HepG2 (cell line): Measurements from ENCODE around the gene RNASE13. TPM values are rescaled to one million over a fixed set of nuclear protein-coding genes. Genes with fewer than 3 reads are reported as not detected.

Source experiments
- FOXK2 ChIP-seq: fragments of 450-650 bp; IDR thresholded peaks from 2 replicates; pipeline ENCODE4 v1.6.1; 2016
- HES4 ChIP-seq: sonication (generic); formaldehyde crosslinking; IDR thresholded peaks from 2 replicates; pipeline ENCODE4 v1.9.0; 2021; ENCODE audit warnings: mild to moderate bottlenecking, missing genetic modification reagents, borderline replicate concordance
- MIXL1 ChIP-seq: IDR thresholded peaks from 2 replicates; pipeline ENCODE4 v1.6.1; 2016
- NFATC3 ChIP-seq: sonication (generic); formaldehyde crosslinking; IDR thresholded peaks from 2 replicates; pipeline ENCODE4 v1.5.1; 2020; ENCODE audit warnings: mild to moderate bottlenecking, missing genetic modification reagents
- POLR2AphosphoS5 ChIP-seq: IDR thresholded peaks from 2 replicates; pipeline ENCODE4 v1.6.1; 2012; ENCODE audit warnings: low read depth, low read length
- SAP130 ChIP-seq: IDR thresholded peaks from 2 replicates; pipeline ENCODE4 v1.6.1; 2016; ENCODE audit warnings: low read depth
- SP140L ChIP-seq: sonication (generic); formaldehyde crosslinking; IDR thresholded peaks from 2 replicates; pipeline ENCODE4 v1.4.0; 2020; ENCODE audit warnings: missing genetic modification reagents, borderline replicate concordance
- XBP1 ChIP-seq: sonication (generic); formaldehyde crosslinking; IDR thresholded peaks from 2 replicates; pipeline ENCODE4 v1.5.0; 2020; ENCODE audit warnings: missing genetic modification reagents
- ZNF136 ChIP-seq: sonication (generic); formaldehyde crosslinking; IDR thresholded peaks from 2 replicates; pipeline ENCODE4 v1.8.1; 2022; ENCODE audit warnings: low read depth, mild to moderate bottlenecking, moderate library complexity, missing genetic modification reagents
- ZNF253 ChIP-seq: sonication (generic); formaldehyde crosslinking; IDR thresholded peaks from 2 replicates; pipeline ENCODE4 v1.8.0; 2022; ENCODE audit warnings: mild to moderate bottlenecking, missing genetic modification reagents, borderline replicate concordance
- ZNF343 ChIP-seq: sonication (generic); formaldehyde crosslinking; IDR thresholded peaks from 2 replicates; pipeline ENCODE4 v1.4.0; 2020; ENCODE audit warnings: mild to moderate bottlenecking, missing genetic modification reagents
- ZNF629 ChIP-seq: sonication (generic); formaldehyde crosslinking; conservative IDR thresholded peaks from 2 replicates; pipeline ENCODE4 v1.5.0; 2020; ENCODE audit warnings: missing genetic modification reagents
- ZNF768 ChIP-seq: sonication (generic); formaldehyde crosslinking; IDR thresholded peaks from 2 replicates; pipeline ENCODE4 v1.4.0; 2020; ENCODE audit warnings: missing genetic modification reagents
- ZNF776 ChIP-seq: sonication (generic); formaldehyde crosslinking; IDR thresholded peaks from 2 replicates; pipeline ENCODE4 v1.4.0; 2020; ENCODE audit warnings: mild to moderate bottlenecking, missing genetic modification reagents
- polyA plus RNA-seq, 8 experiments: library from polyadenylated mRNA; depleted of rRNA in 3 of 8; stranded (reverse) in 7 of 8; unstranded in 1 of 8; fragments of >200 nt; fragmentation: Illumina TruSeq in 4 of 8; extraction: Trizol in 4 of 8; gene quantifications; 2 replicates each; pipeline versions ENCODE4 v1.2.1 to v1.2.3, GENCODE V29; 2011 to 2016; ENCODE audit warnings: low read depth in 4 of 8, missing spikeins in 1 of 8, mixed read lengths in 1 of 8; ENCODE audit not compliant: insufficient read depth in 1 of 8
- total RNA-seq, 5 experiments: library from RNA; depleted of rRNA; stranded (reverse); fragments of >200 nt; fragmentation: Illumina TruSeq; extraction: Trizol; gene quantifications; 2 replicates each; pipeline ENCODE4 v1.2.3, GENCODE V29; 2016; ENCODE audit warnings: low read depth in 1 of 5
- TF ChIP-seq, protein P1 (sequence below), 2 experiments: fragments of 450-650 bp in 1 of 2; sonication (generic) in 1 of 2; formaldehyde crosslinking in 1 of 2; IDR thresholded peaks; 2 replicates each; pipeline versions ENCODE4 v1.6.1 to v1.8.0; 2016 to 2022; ENCODE audit warnings: antibody characterized with exemption in 1 of 2, mild to moderate bottlenecking in 1 of 2, missing genetic modification reagents in 1 of 2
- TF ChIP-seq, protein P2 (sequence below): IDR thresholded peaks from 2 replicates; pipeline ENCODE4 v1.6.1; 2016; ENCODE audit warnings: mild to moderate bottlenecking
- TF ChIP-seq, protein P3 (sequence below), 2 experiments: sonication (generic) in 1 of 2; formaldehyde crosslinking in 1 of 2; IDR thresholded peaks; 2 replicates each; pipeline versions ENCODE4 v1.5.1 to v1.6.1; 2011 to 2020; ENCODE audit warnings: borderline replicate concordance in 1 of 2, low read depth in 1 of 2, low read length in 1 of 2, mild to moderate bottlenecking in 1 of 2, missing genetic modification reagents in 1 of 2, moderate library complexity in 1 of 2

Gene RNASE13
- total and polyA plus RNA-seq, 2 of the 13 experiments (the other 11 are each of a cell fraction or from before 2014, with no cell fraction given) = 1.0 TPM; not detected in 1

DNA sequence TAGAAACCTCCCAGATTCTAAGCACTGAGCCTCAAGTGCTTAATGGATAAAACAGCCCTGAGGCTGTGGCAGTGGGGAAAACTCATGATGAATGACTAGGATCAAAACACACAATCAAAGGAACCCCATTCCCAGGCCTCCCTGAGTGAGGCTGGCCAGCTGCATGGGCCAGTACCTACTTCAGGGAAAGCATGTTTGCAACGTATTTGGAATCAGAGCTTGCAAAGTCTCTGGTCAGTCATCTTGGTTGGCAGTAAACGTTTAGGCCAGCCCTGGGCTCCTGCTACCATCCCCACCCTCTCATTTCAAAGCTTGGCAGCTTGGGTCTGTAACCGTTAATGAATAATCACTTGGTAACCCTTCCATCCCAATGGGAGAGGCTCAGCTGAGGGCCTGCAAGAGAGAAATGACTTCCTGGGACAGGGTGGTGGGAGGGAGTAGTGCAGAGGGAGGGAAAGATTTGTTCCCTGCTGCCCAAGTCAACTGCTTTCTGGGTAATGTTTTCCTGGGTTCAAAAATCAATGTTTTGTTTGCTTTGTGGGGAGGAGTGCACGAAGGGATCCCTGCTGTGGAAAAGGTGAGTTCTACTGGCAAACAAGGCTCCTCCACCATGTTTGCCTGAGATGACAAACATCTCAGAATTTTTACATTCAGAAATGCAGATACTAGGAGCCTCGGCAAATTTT is 21.0 kb upstream of the RNASE13 start (continued):
- TF ChIP-seq, protein P1, sequence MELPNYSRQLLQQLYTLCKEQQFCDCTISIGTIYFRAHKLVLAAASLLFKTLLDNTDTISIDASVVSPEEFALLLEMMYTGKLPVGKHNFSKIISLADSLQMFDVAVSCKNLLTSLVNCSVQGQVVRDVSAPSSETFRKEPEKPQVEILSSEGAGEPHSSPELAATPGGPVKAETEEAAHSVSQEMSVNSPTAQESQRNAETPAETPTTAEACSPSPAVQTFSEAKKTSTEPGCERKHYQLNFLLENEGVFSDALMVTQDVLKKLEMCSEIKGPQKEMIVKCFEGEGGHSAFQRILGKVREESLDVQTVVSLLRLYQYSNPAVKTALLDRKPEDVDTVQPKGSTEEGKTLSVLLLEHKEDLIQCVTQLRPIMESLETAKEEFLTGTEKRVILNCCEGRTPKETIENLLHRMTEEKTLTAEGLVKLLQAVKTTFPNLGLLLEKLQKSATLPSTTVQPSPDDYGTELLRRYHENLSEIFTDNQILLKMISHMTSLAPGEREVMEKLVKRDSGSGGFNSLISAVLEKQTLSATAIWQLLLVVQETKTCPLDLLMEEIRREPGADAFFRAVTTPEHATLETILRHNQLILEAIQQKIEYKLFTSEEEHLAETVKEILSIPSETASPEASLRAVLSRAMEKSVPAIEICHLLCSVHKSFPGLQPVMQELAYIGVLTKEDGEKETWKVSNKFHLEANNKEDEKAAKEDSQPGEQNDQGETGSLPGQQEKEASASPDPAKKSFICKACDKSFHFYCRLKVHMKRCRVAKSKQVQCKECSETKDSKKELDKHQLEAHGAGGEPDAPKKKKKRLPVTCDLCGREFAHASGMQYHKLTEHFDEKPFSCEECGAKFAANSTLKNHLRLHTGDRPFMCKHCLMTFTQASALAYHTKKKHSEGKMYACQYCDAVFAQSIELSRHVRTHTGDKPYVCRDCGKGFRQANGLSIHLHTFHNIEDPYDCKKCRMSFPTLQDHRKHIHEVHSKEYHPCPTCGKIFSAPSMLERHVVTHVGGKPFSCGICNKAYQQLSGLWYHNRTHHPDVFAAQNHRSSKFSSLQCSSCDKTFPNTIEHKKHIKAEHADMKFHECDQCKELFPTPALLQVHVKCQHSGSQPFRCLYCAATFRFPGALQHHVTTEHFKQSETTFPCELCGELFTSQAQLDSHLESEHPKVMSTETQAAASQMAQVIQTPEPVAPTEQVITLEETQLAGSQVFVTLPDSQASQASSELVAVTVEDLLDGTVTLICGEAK (IDR thresholded peaks at IDR 0.05) = no peak
- TF ChIP-seq, protein P1 (CRISPR knock-in tag; IDR thresholded peaks at IDR 0.05) = no peak; the same call in 1 of the 2 replicates
- no peak; the same call in 1 of the 2 replicates for TF ChIP-seq XBP1 (CRISPR knock-in tag)
- TF ChIP-seq ZNF343 = peak; percentile 58
- no peak for TF ChIP-seq ZNF776 (CRISPR knock-in tag)
- no peak for TF ChIP-seq ZNF629 (CRISPR knock-in tag)
- TF ChIP-seq SP140L (CRISPR knock-in tag) = 0 out of 2 replicates have a peak, but pooled peaks have one; percentile 35
- 0 out of 2 replicates have a peak, but pooled peaks have one; percentile 50 for TF ChIP-seq HES4 (CRISPR knock-in tag)
- TF ChIP-seq ZNF768 = no peak; the same call in 1 of the 2 replicates
- no peak for TF ChIP-seq FOXK2
- TF ChIP-seq, protein P2, sequence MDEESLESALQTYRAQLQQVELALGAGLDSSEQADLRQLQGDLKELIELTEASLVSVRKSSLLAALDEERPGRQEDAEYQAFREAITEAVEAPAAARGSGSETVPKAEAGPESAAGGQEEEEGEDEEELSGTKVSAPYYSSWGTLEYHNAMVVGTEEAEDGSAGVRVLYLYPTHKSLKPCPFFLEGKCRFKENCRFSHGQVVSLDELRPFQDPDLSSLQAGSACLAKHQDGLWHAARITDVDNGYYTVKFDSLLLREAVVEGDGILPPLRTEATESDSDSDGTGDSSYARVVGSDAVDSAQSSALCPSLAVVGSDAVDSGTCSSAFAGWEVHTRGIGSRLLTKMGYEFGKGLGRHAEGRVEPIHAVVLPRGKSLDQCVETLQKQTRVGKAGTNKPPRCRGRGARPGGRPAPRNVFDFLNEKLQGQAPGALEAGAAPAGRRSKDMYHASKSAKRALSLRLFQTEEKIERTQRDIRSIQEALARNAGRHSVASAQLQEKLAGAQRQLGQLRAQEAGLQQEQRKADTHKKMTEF (CRISPR knock-in tag) = peak; percentile 80
- no peak for TF ChIP-seq ZNF253 (CRISPR knock-in tag)
- TF ChIP-seq, protein P3, sequence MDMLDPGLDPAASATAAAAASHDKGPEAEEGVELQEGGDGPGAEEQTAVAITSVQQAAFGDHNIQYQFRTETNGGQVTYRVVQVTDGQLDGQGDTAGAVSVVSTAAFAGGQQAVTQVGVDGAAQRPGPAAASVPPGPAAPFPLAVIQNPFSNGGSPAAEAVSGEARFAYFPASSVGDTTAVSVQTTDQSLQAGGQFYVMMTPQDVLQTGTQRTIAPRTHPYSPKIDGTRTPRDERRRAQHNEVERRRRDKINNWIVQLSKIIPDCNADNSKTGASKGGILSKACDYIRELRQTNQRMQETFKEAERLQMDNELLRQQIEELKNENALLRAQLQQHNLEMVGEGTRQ (IDR thresholded peaks at IDR 0.05; ENCODE audit: low read depth, low read length) = no peak
- TF ChIP-seq, protein P3 (CRISPR knock-in tag; IDR thresholded peaks at IDR 0.05; ENCODE audit: borderline replicate concordance) = no peak
- TF ChIP-seq ZNF136 (CRISPR knock-in tag) = peak; percentile 94
- TF ChIP-seq NFATC3 (CRISPR knock-in tag) = 0 out of 2 replicates have a peak, but pooled peaks have one; percentile 75
- peak; percentile 92 for TF ChIP-seq POLR2AphosphoS5
- peak; percentile 95 for TF ChIP-seq SAP130 (CRISPR knock-in tag)
- peak; percentile 99 for TF ChIP-seq MIXL1 (CRISPR knock-in tag)
